GM04503 (cell line): ENCODE results near the gene TRIM61.
"Not testable (repeated sequence)": the region's sequence is repeated elsewhere in the genome, so short reads cannot be mapped to it uniquely, and the experiment has no call there.

Experiments used
- DNase-seq: peaks from one replicate; pipeline ENCODE4 v3.0.0-alpha.2; 2012; ENCODE audit warnings: low read depth

TRIM61 gene

GRCh38 chr4:164977243-164978164 lies at the start of gene TRIM61:
Gene TRIM61, minus strand, starts transcription at chr4:164977657. Its CDS starts 7,655 bp downstream, at chr4:164970002.
- DNase-seq = no peak

- not testable (repeated sequence) for DNase-seq
Measured at GRCh38 chr4:165025782-165026181, 48.3 kb upstream of the TRIM61 start.

- not testable (repeated sequence) for DNase-seq
Measured at GRCh38 chr4:165019995-165020394, 42.5 kb upstream of the TRIM61 start.

GRCh38 chr4:165016971-165017370 lies 39.5 kb upstream of the TRIM61 start:
- no peak for DNase-seq

GRCh38 chr4:165013691-165014090 lies 36.2 kb upstream of the TRIM61 start:
- no peak for DNase-seq

- no peak for DNase-seq
Measured at GRCh38 chr4:165011403-165011802, 33.9 kb upstream of the TRIM61 start.

GRCh38 chr4:165010991-165011390 lies 33.5 kb upstream of the TRIM61 start:
- DNase-seq = no peak

- DNase-seq = no peak
Measured at GRCh38 chr4:165010487-165010886, 33.0 kb upstream of the TRIM61 start.

- DNase-seq = no peak
Measured at GRCh38 chr4:165009493-165010227, 32.2 kb upstream of the TRIM61 start.

GRCh38 chr4:165006886-165007285 lies 29.4 kb upstream of the TRIM61 start:
- DNase-seq = no peak

- DNase-seq = no peak
Measured at GRCh38 chr4:165006456-165006855, 29.0 kb upstream of the TRIM61 start.

- DNase-seq = no peak
Measured at GRCh38 chr4:165005352-165005925, 28.0 kb upstream of the TRIM61 start.

- not testable (repeated sequence) for DNase-seq
Measured at GRCh38 chr4:165001957-165002356, 24.5 kb upstream of the TRIM61 start.

- not testable (repeated sequence) for DNase-seq
Measured at GRCh38 chr4:164998526-164999080, 21.1 kb upstream of the TRIM61 start.

- DNase-seq = no peak
Measured at GRCh38 chr4:164997941-164998340, 20.5 kb upstream of the TRIM61 start.

GRCh38 chr4:164997324-164997723 lies 19.9 kb upstream of the TRIM61 start:
- DNase-seq = no peak

- DNase-seq = not testable (repeated sequence)
Measured at GRCh38 chr4:164996123-164996522, 18.7 kb upstream of the TRIM61 start.

- DNase-seq = not testable (repeated sequence)
Measured at GRCh38 chr4:164990786-164991185, 13.3 kb upstream of the TRIM61 start.

- no peak for DNase-seq
Measured at GRCh38 chr4:164989471-164989870, 12.0 kb upstream of the TRIM61 start.

- DNase-seq = not testable (repeated sequence)
Measured at GRCh38 chr4:164971929-164972328, 5.5 kb downstream of the TRIM61 start.

GRCh38 chr4:164959896-164960295 lies 17.6 kb downstream of the TRIM61 start:
- DNase-seq = no peak

- DNase-seq = not testable (repeated sequence)
Measured at GRCh38 chr4:164959421-164959820, 18.0 kb downstream of the TRIM61 start.
